Chondrocyte (in vitro differentiated cells): Measurements from ENCODE around the gene PDLIM1. TPM values are rescaled to one million over a fixed set of nuclear protein-coding genes. Genes with fewer than 3 reads are reported as not detected.
A peak's percentile ranks its signal among the peaks of the same experiment; 100 is the strongest.

Experiments
- DNase-seq: peaks from one replicate; pipeline ENCODE4 v3.0.0; 2021; ENCODE audit warnings: mixed read lengths, low spot score
- H3K27ac Mint-ChIP-seq: one replicate; pipeline ENCODE4 v1.8.0; 2021; ENCODE audit warnings: mild to moderate bottlenecking, moderate library complexity, mixed read lengths; ENCODE audit not compliant: unreplicated experiment
- H3K27me3 Mint-ChIP-seq: 2 replicates; pipeline ENCODE4 v1.8.0; 2021; ENCODE audit warnings: low read depth, mixed read lengths
- H3K36me3 Mint-ChIP-seq: 2 replicates; pipeline ENCODE4 v1.8.0; 2021; ENCODE audit warnings: low read depth, mixed read lengths
- H3K4me1 Mint-ChIP-seq: 2 replicates; pipeline ENCODE4 v1.8.0; 2021; ENCODE audit warnings: low read depth, mild to moderate bottlenecking, mixed read lengths
- H3K4me3 Mint-ChIP-seq: one replicate; pipeline ENCODE4 v1.8.0; 2021; ENCODE audit warnings: mild to moderate bottlenecking, moderate library complexity, mixed read lengths; ENCODE audit not compliant: unreplicated experiment
- H3K9me3 Mint-ChIP-seq: 2 replicates; pipeline ENCODE4 v1.8.0; 2021; ENCODE audit warnings: low read depth, mixed read lengths
- total RNA-seq: library from RNA; stranded (reverse); gene quantifications from 3 replicates; pipeline ENCODE4 v1.2.1, GENCODE V29; 2021
- TF ChIP-seq, protein P1 (sequence below): fragments of 200-600 bp; sonication (generic); IDR thresholded peaks from 2 replicates; pipeline ENCODE4 v1.5.0; 2021; ENCODE audit warnings: antibody characterized with exemption, mild to moderate bottlenecking, moderate library complexity

The PDLIM1 gene
- total RNA-seq, 1 donor from 2014 or later: 110 TPM

DNA sequence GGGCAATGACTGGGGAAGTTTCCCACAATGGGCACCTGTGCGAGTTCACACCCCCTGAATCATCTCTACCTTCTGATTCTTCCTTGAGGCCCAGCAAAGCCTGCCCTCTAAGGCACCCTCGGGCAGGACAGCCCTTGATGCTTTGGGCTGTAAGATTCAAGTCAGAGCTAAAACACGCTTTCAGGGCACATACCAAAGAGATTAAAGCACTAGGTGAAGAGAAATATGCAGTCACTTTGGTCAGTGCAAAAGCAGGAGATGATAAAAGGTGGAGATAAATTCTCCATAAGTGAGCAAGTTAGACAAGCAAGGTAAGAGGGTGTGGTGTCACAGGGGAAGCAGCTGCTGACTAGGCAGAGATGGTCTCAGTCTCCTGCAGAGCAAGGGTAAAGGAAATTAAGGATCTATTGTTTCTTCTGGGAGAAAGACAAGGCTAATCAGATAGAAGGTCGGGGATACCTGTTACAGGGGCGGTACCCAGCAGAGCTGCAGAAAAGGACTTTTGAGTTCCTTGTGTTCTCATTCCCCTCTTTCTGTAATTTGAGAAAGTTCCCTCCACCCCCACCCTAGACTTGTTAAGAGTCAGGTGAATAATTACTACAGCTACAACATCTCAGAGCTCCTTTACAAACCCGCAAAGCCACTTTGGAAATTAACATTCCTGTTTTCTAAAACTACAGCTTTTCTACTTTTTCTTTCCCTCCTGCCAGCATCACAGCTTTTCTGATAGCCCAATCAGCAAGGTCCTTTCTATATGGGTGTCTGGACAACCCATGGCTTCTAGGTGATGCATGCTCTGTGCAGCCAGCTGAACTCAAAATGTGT is 26.4 kb downstream of the PDLIM1 start:
- H3K4me1 Mint-ChIP-seq: peaks cover 75% of the 10 kb centered on the region

DNA sequence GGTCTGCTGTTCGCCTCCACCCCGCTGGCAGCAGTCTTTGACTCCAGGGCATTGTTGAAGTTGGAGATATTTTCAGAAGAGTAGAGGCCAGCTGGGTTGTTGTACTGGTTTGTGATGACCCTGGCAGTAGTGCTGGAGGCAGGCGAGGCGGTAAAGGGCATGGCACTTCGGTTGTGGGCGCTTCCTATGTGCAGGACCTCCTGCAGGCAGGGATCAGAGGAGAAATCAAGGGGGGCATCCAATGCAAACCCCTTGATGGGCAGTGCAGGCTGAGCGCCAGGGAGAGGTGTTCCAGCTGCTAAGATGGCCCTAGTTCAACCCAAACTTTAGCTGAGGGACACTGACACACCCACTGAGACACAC is 27.0 kb downstream of the PDLIM1 start:
- peak overlapping the region; percentile 34 for H3K27ac Mint-ChIP-seq
- no peaks in the 10 kb centered on the region for H3K27me3 Mint-ChIP-seq
- H3K36me3 Mint-ChIP-seq: peaks cover 19% of the 10 kb centered on the region
- H3K4me3 Mint-ChIP-seq: no peak overlapping the region
- no peaks in the 10 kb centered on the region for H3K9me3 Mint-ChIP-seq
- DNase-seq: no peak
- peaks cover 73% of the 10 kb centered on the region for H3K4me1 Mint-ChIP-seq
- TF ChIP-seq, protein P1, sequence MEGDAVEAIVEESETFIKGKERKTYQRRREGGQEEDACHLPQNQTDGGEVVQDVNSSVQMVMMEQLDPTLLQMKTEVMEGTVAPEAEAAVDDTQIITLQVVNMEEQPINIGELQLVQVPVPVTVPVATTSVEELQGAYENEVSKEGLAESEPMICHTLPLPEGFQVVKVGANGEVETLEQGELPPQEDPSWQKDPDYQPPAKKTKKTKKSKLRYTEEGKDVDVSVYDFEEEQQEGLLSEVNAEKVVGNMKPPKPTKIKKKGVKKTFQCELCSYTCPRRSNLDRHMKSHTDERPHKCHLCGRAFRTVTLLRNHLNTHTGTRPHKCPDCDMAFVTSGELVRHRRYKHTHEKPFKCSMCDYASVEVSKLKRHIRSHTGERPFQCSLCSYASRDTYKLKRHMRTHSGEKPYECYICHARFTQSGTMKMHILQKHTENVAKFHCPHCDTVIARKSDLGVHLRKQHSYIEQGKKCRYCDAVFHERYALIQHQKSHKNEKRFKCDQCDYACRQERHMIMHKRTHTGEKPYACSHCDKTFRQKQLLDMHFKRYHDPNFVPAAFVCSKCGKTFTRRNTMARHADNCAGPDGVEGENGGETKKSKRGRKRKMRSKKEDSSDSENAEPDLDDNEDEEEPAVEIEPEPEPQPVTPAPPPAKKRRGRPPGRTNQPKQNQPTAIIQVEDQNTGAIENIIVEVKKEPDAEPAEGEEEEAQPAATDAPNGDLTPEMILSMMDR: no peak

More for the DNA sequence above, 26.4 kb downstream of the PDLIM1 start:
- no peak for DNase-seq
- Mint-ChIP-seq H3K36me3 (peaks cover 19% of the 10 kb centered on the region), H3K27me3 (no peaks in the 10 kb centered on the region), H3K4me3 (no peak overlapping the region), H3K27ac (no peak overlapping the region), H3K9me3 (no peaks in the 10 kb centered on the region)
- TF ChIP-seq, protein P1: no peak

DNA sequence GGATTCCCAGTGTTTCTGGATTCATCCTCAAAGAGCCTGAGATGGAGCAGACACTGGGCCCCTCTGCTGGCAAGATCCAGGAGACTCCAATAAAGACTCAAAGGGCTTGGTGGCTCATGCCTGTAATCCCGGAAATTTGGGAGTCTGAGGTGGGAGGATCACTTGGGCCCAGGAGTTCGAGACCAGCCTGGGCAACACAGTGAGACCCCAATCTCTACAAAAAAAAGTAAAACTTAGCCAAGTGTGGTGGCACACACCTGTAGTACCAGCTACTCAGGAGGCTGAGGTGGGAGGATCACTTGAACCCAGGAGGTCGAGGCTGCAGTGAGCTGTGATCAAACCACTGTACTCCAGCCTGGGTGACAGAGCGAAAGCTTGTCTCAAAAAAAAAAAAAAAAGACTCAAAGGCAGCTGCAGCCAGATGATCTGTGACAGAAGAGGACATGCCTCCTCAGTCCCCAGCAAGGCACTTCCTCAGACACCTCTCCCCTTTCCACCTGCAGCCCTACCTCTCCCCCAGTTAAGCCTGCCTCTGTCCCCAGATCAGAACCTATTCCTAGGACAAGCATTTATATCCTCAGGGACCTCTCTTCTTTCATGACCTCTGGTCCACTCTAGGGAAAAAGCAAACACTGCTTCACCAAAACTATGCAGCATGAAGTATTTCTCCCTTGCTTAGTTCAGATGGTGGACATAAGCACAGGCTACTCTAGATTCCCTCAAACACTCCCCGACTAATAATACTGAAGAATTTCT is 27.9 kb downstream of the PDLIM1 start:
- peaks cover 64% of the 10 kb centered on the region for H3K4me1 Mint-ChIP-seq
- DNase-seq: no peak
- TF ChIP-seq, protein P1: no peak
- no peak overlapping the region for H3K4me3 Mint-ChIP-seq
- no peaks in the 10 kb centered on the region for H3K9me3 Mint-ChIP-seq
- peaks cover 20% of the 10 kb centered on the region for H3K36me3 Mint-ChIP-seq
- H3K27me3 Mint-ChIP-seq: no peaks in the 10 kb centered on the region
- H3K27ac Mint-ChIP-seq: peak overlapping the region; percentile 82

DNA sequence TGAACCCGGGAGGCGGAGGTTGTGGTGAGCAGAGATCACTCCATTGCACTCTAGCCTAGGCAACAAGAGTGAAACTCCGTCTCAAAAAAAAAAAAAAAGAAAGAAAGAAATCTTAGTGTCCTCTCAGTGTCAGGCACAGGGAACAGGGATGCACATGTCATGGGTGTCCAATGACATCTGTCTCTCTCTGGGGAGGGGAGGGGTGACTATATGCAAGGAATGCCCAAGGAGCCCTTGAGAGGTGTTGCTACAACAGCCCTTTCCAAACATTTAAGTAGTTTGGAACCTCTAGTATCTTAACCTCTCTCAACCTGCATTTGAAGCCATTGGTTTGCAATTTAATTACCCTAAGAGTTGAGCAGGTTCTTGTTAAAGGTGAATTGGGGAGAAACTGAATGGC is 28.9 kb downstream of the PDLIM1 start:
- Mint-ChIP-seq H3K9me3 (no peaks in the 10 kb centered on the region), H3K4me3 (no peak overlapping the region), H3K27me3 (no peaks in the 10 kb centered on the region), H3K27ac (peak overlapping the region; percentile 99), H3K36me3 (peaks cover 27% of the 10 kb centered on the region), H3K4me1 (peaks cover 61% of the 10 kb centered on the region)
- no peak for DNase-seq
- TF ChIP-seq, protein P1: no peak

DNA sequence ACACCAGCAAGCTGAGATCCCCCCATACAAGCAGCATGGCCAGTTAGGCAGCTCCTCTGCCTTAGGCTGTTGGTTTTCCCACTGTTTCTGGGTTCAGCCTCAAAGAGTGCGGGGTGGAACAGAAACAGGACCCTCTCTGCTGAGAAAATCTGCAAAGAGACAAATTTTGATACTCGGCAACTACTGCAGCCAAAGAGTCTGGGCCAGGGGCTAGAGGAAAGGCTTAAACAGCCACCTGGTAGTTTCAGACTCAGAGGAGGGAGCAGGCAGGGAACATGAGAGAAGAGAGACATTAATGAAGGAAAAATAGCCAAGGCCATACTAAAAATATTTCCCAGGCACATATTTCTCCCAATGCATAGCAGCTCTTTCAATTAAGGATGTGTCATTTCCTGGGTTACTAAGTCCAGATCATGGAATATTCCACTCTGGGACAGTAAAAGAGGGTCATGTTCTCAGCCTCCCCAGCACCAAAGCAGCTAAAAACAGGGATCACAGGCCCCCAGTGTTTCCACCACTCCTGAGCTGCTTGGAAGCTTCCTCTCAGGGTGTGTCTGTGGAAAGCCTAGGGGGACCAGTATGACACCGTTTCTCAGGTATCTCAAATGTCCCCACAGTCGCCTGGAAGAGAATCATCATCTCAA is 29.8 kb downstream of the PDLIM1 start:
- Mint-ChIP-seq H3K36me3 (peaks cover 24% of the 10 kb centered on the region), H3K9me3 (no peaks in the 10 kb centered on the region), H3K4me3 (peak overlapping the region; percentile 54), H3K4me1 (peaks cover 53% of the 10 kb centered on the region), H3K27me3 (no peaks in the 10 kb centered on the region), H3K27ac (peak overlapping the region; percentile 99)
- TF ChIP-seq, protein P1: no peak
- no peak for DNase-seq
